K562 (cell line): ENCODE measurements around the gene UBA7. TPM values are rescaled to one million over a fixed set of nuclear protein-coding genes. Genes with fewer than 3 reads are reported as not detected.

Experiments
- ATAC-seq: fragments of 200-7000 bp; cut with Tn5 transposase; 3 replicates; pipeline ENCODE4 v1.9.1; 2020; ENCODE audit warnings: moderate library complexity
- BruUV-seq: library from RNA; stranded (reverse); fragments of 400-500 nt; replicated peaks from 2 replicates; lab custom pipeline; 2021; lab: Mats Ljungman, UMichigan
- CTCF ChIA-PET: fragments of 300-600 bp; formaldehyde crosslinking; extraction: SDS; loops from one replicate; lab custom pipeline; 2021; ENCODE audit warnings: low intra/inter-chr PET ratio; lab: Yijun Ruan, JAX
- POLR2A ChIA-PET: fragments of 300-600, 350-650 bp; sonication (Branson Sonifier 250); formaldehyde crosslinking; extraction: SDS; loops from one replicate; lab custom pipeline; 2021; ENCODE audit warnings: antibody characterized with exemption, inconsistent platforms; lab: Yijun Ruan, JAX
- DNase-seq, 4 experiments: peaks; one replicate each; pipeline versions ENCODE4 v3.0.0 to v3.0.0-alpha.2; 2011 to 2018; ENCODE audit warnings: low spot score in 3 of 4, mixed read lengths in 3 of 4; ENCODE audit errors: extremely low read depth in 1 of 4
- FAIRE-seq: peaks from 2 replicates; lab custom pipeline; 2011; peaks lifted over from hg19 to GRCh38; lab: Jason Lieb, UNC
- H2AFZ ChIP-seq: 2 replicates; pipeline ENCODE4 v1.6.0; 2011; ENCODE audit warnings: low read depth, low read length, control low read depth, inconsistent platforms
- H3K27ac ChIP-seq: fragments of 200-600 bp; 3 replicates; pipeline ENCODE4 v1.8.0; 2011; ENCODE audit warnings: low read depth, mild to moderate bottlenecking, control low read depth, inconsistent platforms, low read length, moderate library complexity, mixed read lengths; ENCODE audit errors: extremely low read depth
- H3K27me3 ChIP-seq, 2 experiments: fragments of 300-600 bp in 1 of 2; 2 replicates in 1 of 2; 3 replicates in 1 of 2; pipeline versions ENCODE4 v1.6.0 to v1.8.0; 2011; ENCODE audit warnings: inconsistent platforms in 2 of 2, low read length in 2 of 2, mild to moderate bottlenecking in 1 of 2, mixed read lengths in 1 of 2, moderate library complexity in 1 of 2; ENCODE audit not compliant: control insufficient read depth in 2 of 2, insufficient read depth in 2 of 2
- H3K36me3 ChIP-seq: fragments of 300-600 bp; 3 replicates; pipeline ENCODE4 v1.8.0; 2011; ENCODE audit warnings: mild to moderate bottlenecking, low read length, inconsistent platforms; ENCODE audit not compliant: control insufficient read depth, insufficient read depth
- H3K4me1 ChIP-seq, 2 experiments: fragments of 200-600 bp in 1 of 2; replicated peaks in 1 of 2; 2 replicates in 1 of 2; 3 replicates in 1 of 2; pipeline versions ENCODE4 v1.5.1 to v1.8.0; 2011; ENCODE audit warnings: inconsistent platforms in 2 of 2, low read length in 2 of 2, mild to moderate bottlenecking in 1 of 2, mixed read lengths in 1 of 2, moderate library complexity in 1 of 2; ENCODE audit not compliant: control insufficient read depth in 2 of 2, insufficient read depth in 2 of 2
- H3K4me2 ChIP-seq: 2 replicates; pipeline ENCODE4 v1.6.1; 2011; ENCODE audit warnings: low read length, control low read depth, inconsistent platforms, mixed read lengths; ENCODE audit not compliant: insufficient read depth
- H3K4me3 ChIP-seq: fragments of 200-600 bp; sonication (generic), shearing (Covaris generic); 2 replicates; pipeline ENCODE4 v1.5.1; 2016; ENCODE audit warnings: control low read depth, inconsistent platforms
- H3K79me2 ChIP-seq: fragments of 200-600 bp; 3 replicates; pipeline ENCODE4 v1.8.0; 2011; ENCODE audit warnings: low read length, inconsistent platforms; ENCODE audit not compliant: control insufficient read depth, insufficient read depth
- H3K9ac ChIP-seq, 2 experiments: 2 replicates each; pipeline versions ENCODE4 v1.6.0 to v1.6.1; 2011; ENCODE audit warnings: low read depth in 2 of 2, low read length in 2 of 2, control low read depth in 1 of 2, inconsistent platforms in 1 of 2, mild to moderate bottlenecking in 1 of 2, mixed read lengths in 1 of 2; ENCODE audit not compliant: insufficient read depth in 1 of 2
- H3K9me1 ChIP-seq: one replicate; pipeline ENCODE4 v1.6.0; 2011; ENCODE audit warnings: inconsistent platforms, mild to moderate bottlenecking, low read length, moderate library complexity; ENCODE audit not compliant: control insufficient read depth, insufficient read depth
- H3K9me3 ChIP-seq: replicated peaks from 2 replicates; pipeline ENCODE4 v1.5.1; 2011; ENCODE audit warnings: low read depth, low read length, inconsistent platforms; ENCODE audit not compliant: control insufficient read depth, insufficient read depth
- H4K20me1 ChIP-seq: replicated peaks from 2 replicates; pipeline ENCODE4 v1.6.1; 2011; ENCODE audit warnings: low read length, inconsistent platforms, mixed read lengths; ENCODE audit not compliant: control insufficient read depth, insufficient read depth
- ADNP ChIP-seq: fragments of 200-800 bp; sonication (Bioruptor generic); IDR thresholded peaks from 2 replicates; pipeline ENCODE4 v1.6.1; 2016; ENCODE audit warnings: missing genetic modification characterization, missing compliant biosample characterization
- ARHGAP35 ChIP-seq: fragments of 450-650 bp; IDR thresholded peaks from 2 replicates; pipeline ENCODE4 v1.6.1; 2018; ENCODE audit not compliant: partially characterized antibody
- CHD1 ChIP-seq: fragments of 200-600 bp; sonication (generic); IDR thresholded peaks from one replicate; pipeline ENCODE4 v1.6.1; 2012; ENCODE audit warnings: mild to moderate bottlenecking, moderate library complexity, low read length, inconsistent platforms
- CTBP1 ChIP-seq: fragments of 450-650 bp; IDR thresholded peaks from 2 replicates; pipeline ENCODE4 v1.6.1; 2016; ENCODE audit warnings: borderline replicate concordance
- EP300 ChIP-seq: IDR thresholded peaks from 2 replicates; pipeline ENCODE4 v1.6.1; 2012; ENCODE audit warnings: low read length, improper control_type of control experiment
- GTF3C2 ChIP-seq: IDR thresholded peaks from 3 replicates; pipeline ENCODE4 v1.6.1; 2011; ENCODE audit warnings: borderline replicate concordance, mild to moderate bottlenecking, moderate library complexity; ENCODE audit not compliant: insufficient read length; ENCODE audit errors: extremely low read depth
- HNRNPLL ChIP-seq: fragments of 200-400 bp; formaldehyde crosslinking; IDR thresholded peaks from 2 replicates; pipeline ENCODE4 v1.6.1; 2017; ENCODE audit warnings: low read length, low read depth, mild to moderate bottlenecking; ENCODE audit not compliant: poor library complexity, severe bottlenecking
- ILF3 ChIP-seq: fragments of 450-650 bp; IDR thresholded peaks from 2 replicates; pipeline ENCODE4 v1.6.1; 2018; ENCODE audit warnings: antibody characterized with exemption, mild to moderate bottlenecking, moderate library complexity, borderline replicate concordance
- NKRF ChIP-seq: fragments of 450-650 bp; IDR thresholded peaks from 2 replicates; pipeline ENCODE4 v1.6.1; 2016; ENCODE audit warnings: borderline replicate concordance
- PHF21A ChIP-seq: fragments of 450-650 bp; IDR thresholded peaks from 2 replicates; pipeline ENCODE4 v1.6.1; 2017; ENCODE audit warnings: low read depth, borderline replicate concordance
- PML ChIP-seq: IDR thresholded peaks from 2 replicates; pipeline ENCODE4 v1.6.1; 2012; ENCODE audit warnings: low read length, inconsistent platforms
- RUNX1 ChIP-seq: sonication (generic); IDR thresholded peaks from 2 replicates; pipeline ENCODE4 v1.6.1; 2016; ENCODE audit warnings: antibody characterized with exemption, low read depth
- SAP30 ChIP-seq: fragments of 200-600 bp; sonication (generic); IDR thresholded peaks from 2 replicates; pipeline ENCODE4 v1.6.1; 2012; ENCODE audit warnings: borderline replicate concordance, low read depth, mild to moderate bottlenecking, moderate library complexity, low read length, control low read depth, inconsistent platforms; ENCODE audit not compliant: insufficient read depth, poor library complexity, severe bottlenecking
- SOX6 ChIP-seq: fragments of 450-650 bp; IDR thresholded peaks from 2 replicates; pipeline ENCODE4 v1.6.1; 2014; ENCODE audit warnings: mild to moderate bottlenecking
- SPI1 ChIP-seq: IDR thresholded peaks from 2 replicates; pipeline ENCODE4 v1.6.1; 2011; ENCODE audit warnings: low read depth, low read length, control low read depth, borderline replicate concordance
- U2AF1 ChIP-seq: fragments of 200-400 bp; formaldehyde crosslinking; optimal IDR thresholded peaks from 2 replicates; pipeline ENCODE3; 2017; ENCODE audit warnings: mild to moderate bottlenecking, low read depth, low read length, moderate library complexity
- ZNF780A ChIP-seq: fragments of 250-450 bp; sonication (Bioruptor Pico); IDR thresholded peaks from 2 replicates; pipeline ENCODE4 v1.5.0; 2021; ENCODE audit warnings: mild to moderate bottlenecking
- WGBS: fragments of 100-300 bp; shearing (Covaris generic); methylation state at CpG from one replicate; pipeline ENCODE4 v1.1.6; 2016; ENCODE audit warnings: low coverage, mixed read lengths; ENCODE audit not compliant: insufficient coverage; ENCODE audit errors: missing lambda C conversion rate; 5-methylcytosine and 5-hydroxymethylcytosine counted together
- in situ Hi-C: fragments of 300-500 bp; cut with MboI; formaldehyde crosslinking; loops from 4 replicates; pipeline ENCODE4 v1.15.0; 2018; ENCODE audit warnings: inconsistent platforms, mixed read lengths
- intact Hi-C: fragments of 100-400 bp; cut with micrococcal nuclease; formaldehyde crosslinking; loops from 2 replicates; pipeline ENCODE4 v1.14.2; 2022
- polyA plus RNA-seq, 8 experiments: library from polyadenylated mRNA; depleted of rRNA in 4 of 8; stranded (reverse) in 5 of 8; unstranded in 3 of 8; fragments of >200 nt; fragmentation: Nextera tagmentation in 2 of 8; fragmentation: Illumina TruSeq in 1 of 8; extraction: Ambion mirVana in 2 of 8; extraction: Trizol in 1 of 8; gene quantifications; 2 replicates each; pipeline versions ENCODE4 v1.2.1 to v1.2.3, GENCODE V29; 2011 to 2014; ENCODE audit warnings: inconsistent platforms in 1 of 8, missing spikeins in 1 of 8
- total RNA-seq, 7 experiments: library from RNA; depleted of rRNA in 6 of 7; stranded (reverse); fragments of >200 nt in 6 of 7; fragmentation: Illumina TruSeq in 2 of 7; extraction: Trizol in 2 of 7; gene quantifications; 2 replicates each; pipeline versions ENCODE4 v1.2.1 to v1.2.3, GENCODE V29; 2011 to 2021; ENCODE audit warnings: low replicate concordance in 1 of 7

Gene UBA7
- total and polyA plus RNA-seq, 9 of the 15 experiments (the other 6 are each of a cell fraction or from before 2014, with no cell fraction given), result 0.17 to 3.3 (median 2.0) TPM

DNA sequence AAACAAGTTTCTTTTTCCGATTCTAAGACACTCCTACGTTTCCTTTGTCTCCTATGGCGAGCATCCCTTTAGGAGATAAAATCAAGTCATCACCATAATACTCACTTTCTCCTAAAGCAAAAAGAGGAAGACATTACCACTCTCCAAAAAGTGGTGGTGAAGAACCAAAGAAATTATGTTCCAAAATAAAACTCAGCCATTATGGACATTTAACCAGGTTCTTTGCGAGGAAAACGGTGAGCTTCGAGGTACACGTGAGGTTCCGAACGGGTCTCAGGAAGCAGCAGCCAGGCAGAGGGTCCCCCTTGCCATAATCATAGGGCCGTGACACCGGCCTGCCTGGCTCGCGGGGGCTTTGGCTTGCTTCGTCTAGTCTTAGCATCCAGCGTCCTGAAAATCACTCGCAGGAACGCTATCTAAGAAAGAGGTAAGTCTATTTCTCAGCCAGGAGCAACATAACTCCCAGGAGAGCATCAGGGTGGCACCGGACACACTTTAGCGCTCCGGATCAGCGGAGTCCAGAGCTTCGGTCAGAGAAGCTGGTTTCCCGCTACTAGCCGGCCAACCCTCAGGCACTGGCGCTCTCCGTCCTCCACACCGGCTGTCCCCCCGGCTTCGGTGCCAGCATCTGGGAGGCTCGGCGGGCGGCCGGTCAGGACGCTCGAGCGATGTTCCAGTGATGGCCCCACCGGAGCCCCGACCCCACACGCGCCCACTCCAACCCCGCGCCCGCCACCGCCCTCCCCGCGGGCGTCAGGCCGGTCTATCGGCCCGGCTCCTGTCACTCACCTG lies 28.0 kb downstream of the UBA7 start:
- DNase-seq, result peak in 1 of 4 experiments; percentile 27
- BruUV-seq, result no TSS peak
- no peaks in the 10 kb centered on the region for H3K27me3 ChIP-seq
- peaks cover 51% of the 10 kb centered on the region for H3K79me2 ChIP-seq
- H3K9me1 ChIP-seq, result no peaks in the 10 kb centered on the region
- no peak for FAIRE-seq
- peak overlapping the region; percentile 90 to 96 for H3K9ac ChIP-seq
- intact Hi-C loops (no loop called here), in situ Hi-C loops (no loop called here)
- ATAC-seq, result peak; percentile 67
- WGBS, result 2% methylated on average over 36 of the region's 50 CpGs
- peak overlapping the region; percentile 84 for H3K4me3 ChIP-seq
- peak overlapping the region; percentile 90 for H3K4me2 ChIP-seq
- H2AFZ ChIP-seq, result peak overlapping the region; percentile 60
- peaks cover 26% of the 10 kb centered on the region; the same call in 2 of the 3 replicates for H3K36me3 ChIP-seq
- POLR2A ChIA-PET, result interaction anchor here (0.6 to 2.8 kb wide), 9 partner anchors 9 to 457 kb away, joined by 3 to 16 read pairs (median 4); partner anchors contain the start of genes DAG1 and INKA1
- no peaks in the 10 kb centered on the region for H3K9me3 ChIP-seq
- H3K27ac ChIP-seq, result peak overlapping the region; percentile 84
- H3K4me1 ChIP-seq, result peaks cover 12 to 18% of the 10 kb centered on the region in 2 experiments; a peak in 4 of 5 replicates
- CTCF ChIA-PET, result no interaction called here
- no peaks in the 10 kb centered on the region for H4K20me1 ChIP-seq
- TF ChIP-seq SPI1 (peak; percentile 55; the same call in 1 of the 2 replicates), RUNX1 (no peak), GTF3C2 (no peak), HNRNPLL (no peak), U2AF1 (no peak), SAP30 (peak; percentile 37), ZNF780A (no peak), NKRF (peak; percentile 19; the same call in 1 of the 2 replicates), PHF21A (no peak), PML (peak; percentile 5; the same call in 1 of the 2 replicates), EP300 (no peak), CTBP1 (0 out of 2 replicates have a peak, but pooled peaks have one; percentile 15), CHD1 (peak; percentile 60), ADNP (no peak), ARHGAP35 (no peak), SOX6 (0 out of 2 replicates have a peak, but pooled peaks have one; percentile 13), ILF3 (no peak)
